ENCODE measurements around the gene PCBP3.

Gene PCBP3

GRCh38 chr21:45862543-45863207 lies 219.2 kb downstream of the PCBP3 start:
- Histone ChIP-seq H3K4me3 (ENCODE audit: low read depth in 1 of 2, low read length in 1 of 2) (no peak overlapping the region), H3K4me1 (ENCODE audit: control insufficient read depth in 1 of 2, insufficient read depth in 1 of 2, low read depth in 1 of 2, low read length in 1 of 2) (no peaks in the 10 kb centered on the region), H3K36me3 (peaks cover 13% of the 10 kb centered on the region), H3K27ac (no peak overlapping the region), H3K9me3 (no peaks in the 10 kb centered on the region), H3K27me3 (no peaks in the 10 kb centered on the region)
- no peak for TF ChIP-seq CTCF (IDR thresholded peaks at IDR 0.05)

- H3K4me3 ChIP-seq (ENCODE audit: low read depth in 1 of 2, low read length in 1 of 2) = no peak overlapping the region
- no peak for TF ChIP-seq CTCF (IDR thresholded peaks at IDR 0.05)
- H3K4me1 ChIP-seq (ENCODE audit: control insufficient read depth in 1 of 2, insufficient read depth in 1 of 2, low read depth in 1 of 2, low read length in 1 of 2) = no peaks in the 10 kb centered on the region
- H3K9me3 ChIP-seq = no peaks in the 10 kb centered on the region
- H3K36me3 ChIP-seq = peaks cover 13% of the 10 kb centered on the region
- no peak overlapping the region for H3K27ac ChIP-seq
- no peaks in the 10 kb centered on the region for H3K27me3 ChIP-seq
These were observed 219.7 kb downstream of the PCBP3 start for GRCh38 chr21:45863267-45863666.

- Histone ChIP-seq H3K27ac (no peak overlapping the region), H3K9me3 (no peaks in the 10 kb centered on the region)
- TF ChIP-seq CTCF (IDR thresholded peaks at IDR 0.05) = no peak
These were observed 220.2 kb downstream of the PCBP3 start for GRCh38 chr21:45863751-45864150.

GRCh38 chr21:45864436-45864835 lies 220.9 kb downstream of the PCBP3 start:
- H3K4me3 ChIP-seq (ENCODE audit: low read depth in 1 of 2, low read length in 1 of 2) = no peak overlapping the region
- no peak overlapping the region for H3K27ac ChIP-seq
- H3K9me3 ChIP-seq = no peaks in the 10 kb centered on the region
- peaks cover 8% of the 10 kb centered on the region for H3K36me3 ChIP-seq
- H3K4me1 ChIP-seq (ENCODE audit: control insufficient read depth in 1 of 2, insufficient read depth in 1 of 2, low read depth in 1 of 2, low read length in 1 of 2) = no peaks in the 10 kb centered on the region
- no peaks in the 10 kb centered on the region for H3K27me3 ChIP-seq
- no peak for TF ChIP-seq CTCF (IDR thresholded peaks at IDR 0.05)

More at GRCh38 chr21:45863751-45864150, 220.2 kb downstream of the PCBP3 start:
- Histone ChIP-seq H3K4me3 (ENCODE audit: low read depth in 1 of 2, low read length in 1 of 2) (no peak overlapping the region), H3K4me1 (ENCODE audit: control insufficient read depth in 1 of 2, insufficient read depth in 1 of 2, low read depth in 1 of 2, low read length in 1 of 2) (no peaks in the 10 kb centered on the region), H3K36me3 (peaks cover 13% of the 10 kb centered on the region), H3K27me3 (no peaks in the 10 kb centered on the region)

GRCh38 chr21:45865106-45865835 lies 221.7 kb downstream of the PCBP3 start:
- H3K36me3 ChIP-seq = peaks cover 3% of the 10 kb centered on the region
- TF ChIP-seq CTCF (IDR thresholded peaks at IDR 0.05) = no peak
- no peaks in the 10 kb centered on the region for H3K27me3 ChIP-seq
- H3K27ac ChIP-seq = no peak overlapping the region
- no peaks in the 10 kb centered on the region for H3K4me1 ChIP-seq (ENCODE audit: control insufficient read depth in 1 of 2, insufficient read depth in 1 of 2, low read depth in 1 of 2, low read length in 1 of 2)
- no peak overlapping the region for H3K4me3 ChIP-seq (ENCODE audit: low read depth in 1 of 2, low read length in 1 of 2)
- H3K9me3 ChIP-seq = no peaks in the 10 kb centered on the region
